ENCODE data around the gene ACTL8. TPM values are rescaled to one million over a fixed set of nuclear protein-coding genes. Genes with fewer than 3 reads are reported as not detected.

Gene ACTL8
- polyA plus RNA-seq, 1 donor (not counting 4 experiments of a cell fraction or from before 2014, with no cell fraction given), result not detected

- Histone ChIP-seq H3K9me3 (ENCODE audit: control insufficient read depth, low read depth, low read length) (no peaks in the 10 kb centered on the region), H3K79me2 (ENCODE audit: control insufficient read depth, insufficient read depth, low read length) (no peaks in the 10 kb centered on the region), H3K36me3 (ENCODE audit: control insufficient read depth in 2 of 2, extremely low read depth in 1 of 2, insufficient read depth in 2 of 2, low read length in 2 of 2) (no peaks in the 10 kb centered on the region), H3K9me1 (ENCODE audit: control insufficient read depth, extremely low read depth, insufficient read depth, low read length) (no peaks in the 10 kb centered on the region), H3K27ac (ENCODE audit: control insufficient read depth, insufficient read depth, low read length) (no peak overlapping the region), H3K9ac (ENCODE audit: control insufficient read depth, extremely low read depth, insufficient read depth, low read length) (no peak overlapping the region), H2AFZ (ENCODE audit: control insufficient read depth, low read length) (no peak overlapping the region), H4K20me1 (ENCODE audit: control insufficient read depth, extremely low read depth, insufficient read depth, low read length) (no peaks in the 10 kb centered on the region), H3K27me3 (ENCODE audit: control insufficient read depth, extremely low read depth, insufficient read depth, low read length) (no peaks in the 10 kb centered on the region), H3K4me2 (ENCODE audit: control insufficient read depth, extremely low read depth, insufficient read depth, low read depth, low read length) (no peak overlapping the region), H3K4me3 (ENCODE audit: control insufficient read depth in 2 of 3, extremely low read depth in 1 of 3, insufficient read depth in 2 of 3, low read depth in 1 of 3, low read length in 3 of 3) (no peak overlapping the region), H3K4me1 (ENCODE audit: control insufficient read depth, extremely low read depth, insufficient read depth, low read length) (no peaks in the 10 kb centered on the region)
- dilution Hi-C loops (cut with MboI; ENCODE audit: extremely low pct_ligation_motif_present, low sequenced_read_pairs), result no loop called here
- DNase-seq (ENCODE audit: low read depth, low spot score), result no peak
- TF ChIP-seq EZH2 (IDR thresholded peaks at IDR 0.05; ENCODE audit: low read length), result no peak
- TF ChIP-seq CTCF (optimal IDR thresholded peaks at IDR 0.05 in 1 of 3, IDR thresholded peaks at IDR 0.05 in 1 of 3, conservative IDR thresholded peaks at IDR 0.05 in 1 of 3; ENCODE audit: extremely low read depth in 1 of 3, insufficient read depth in 2 of 3, low read length in 3 of 3), result no peak
- FAIRE-seq, result no peak
Measured at GRCh38 chr1:17857996-17858395, 102.9 kb downstream of the ACTL8 start.

GRCh38 chr1:17860812-17861211, 105.7 kb downstream of the ACTL8 start:
- H3K4me2 ChIP-seq (ENCODE audit: control insufficient read depth, extremely low read depth, insufficient read depth, low read depth, low read length), result no peak overlapping the region
- FAIRE-seq, result no peak
- no peaks in the 10 kb centered on the region for H3K36me3 ChIP-seq (ENCODE audit: control insufficient read depth in 2 of 2, extremely low read depth in 1 of 2, insufficient read depth in 2 of 2, low read length in 2 of 2)
- H3K9ac ChIP-seq (ENCODE audit: control insufficient read depth, extremely low read depth, insufficient read depth, low read length), result no peak overlapping the region
- H3K4me3 ChIP-seq (ENCODE audit: control insufficient read depth in 2 of 3, extremely low read depth in 1 of 3, insufficient read depth in 2 of 3, low read depth in 1 of 3, low read length in 3 of 3), result no peak overlapping the region
- DNase-seq (ENCODE audit: low read depth, low spot score), result no peak
- H2AFZ ChIP-seq (ENCODE audit: control insufficient read depth, low read length), result no peak overlapping the region
- H3K27ac ChIP-seq (ENCODE audit: control insufficient read depth, insufficient read depth, low read length), result no peak overlapping the region
- no peaks in the 10 kb centered on the region for H4K20me1 ChIP-seq (ENCODE audit: control insufficient read depth, extremely low read depth, insufficient read depth, low read length)
- peaks cover under 1% of the 10 kb centered on the region for H3K4me1 ChIP-seq (ENCODE audit: control insufficient read depth, extremely low read depth, insufficient read depth, low read length)
- no peaks in the 10 kb centered on the region for H3K9me1 ChIP-seq (ENCODE audit: control insufficient read depth, extremely low read depth, insufficient read depth, low read length)
- dilution Hi-C loops (cut with MboI; ENCODE audit: extremely low pct_ligation_motif_present, low sequenced_read_pairs), result no loop called here
- H3K79me2 ChIP-seq (ENCODE audit: control insufficient read depth, insufficient read depth, low read length), result no peaks in the 10 kb centered on the region
- TF ChIP-seq CTCF (optimal IDR thresholded peaks at IDR 0.05 in 1 of 3, IDR thresholded peaks at IDR 0.05 in 1 of 3, conservative IDR thresholded peaks at IDR 0.05 in 1 of 3; ENCODE audit: extremely low read depth in 1 of 3, insufficient read depth in 2 of 3, low read length in 3 of 3) (no peak), EZH2 (IDR thresholded peaks at IDR 0.05; ENCODE audit: low read length) (no peak)
- no peaks in the 10 kb centered on the region for H3K9me3 ChIP-seq (ENCODE audit: control insufficient read depth, low read depth, low read length)
- H3K27me3 ChIP-seq (ENCODE audit: control insufficient read depth, extremely low read depth, insufficient read depth, low read length), result no peaks in the 10 kb centered on the region

Measured in keratinocyte (primary cell).